ENCODE measurements around the gene AJAP1. TPM values are rescaled to one million over a fixed set of nuclear protein-coding genes. Genes with fewer than 3 reads are reported as not detected.

The AJAP1 gene
- total RNA-seq, 1 experiment from 2014 or later = 0.68 TPM

DNA sequence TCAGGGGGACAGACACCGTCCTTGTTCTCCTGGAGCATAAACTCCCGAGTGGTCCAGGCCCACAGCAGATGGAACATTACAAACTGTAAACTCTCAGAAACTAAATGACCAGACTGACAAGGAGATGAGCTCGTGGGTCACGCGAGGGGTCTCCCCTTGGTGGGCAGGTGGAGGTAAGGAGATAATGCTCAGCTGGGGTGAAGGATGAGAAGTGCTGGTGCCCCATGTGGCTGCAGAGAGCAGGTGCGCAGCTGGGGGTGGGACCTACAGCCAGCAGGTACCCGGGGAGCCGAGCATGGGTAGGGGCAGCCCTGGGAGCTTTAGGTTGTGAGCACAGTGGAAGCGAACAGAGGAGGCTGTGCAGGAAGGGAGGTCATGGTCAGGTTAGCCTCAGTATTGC, 40.1 kb downstream of the AJAP1 start:
- in situ Hi-C loops (cut with HindIII; ENCODE audit: low sequenced_read_pairs) = no loop called here
- DNase-seq (ENCODE audit: low spot score) = no peak

DNA sequence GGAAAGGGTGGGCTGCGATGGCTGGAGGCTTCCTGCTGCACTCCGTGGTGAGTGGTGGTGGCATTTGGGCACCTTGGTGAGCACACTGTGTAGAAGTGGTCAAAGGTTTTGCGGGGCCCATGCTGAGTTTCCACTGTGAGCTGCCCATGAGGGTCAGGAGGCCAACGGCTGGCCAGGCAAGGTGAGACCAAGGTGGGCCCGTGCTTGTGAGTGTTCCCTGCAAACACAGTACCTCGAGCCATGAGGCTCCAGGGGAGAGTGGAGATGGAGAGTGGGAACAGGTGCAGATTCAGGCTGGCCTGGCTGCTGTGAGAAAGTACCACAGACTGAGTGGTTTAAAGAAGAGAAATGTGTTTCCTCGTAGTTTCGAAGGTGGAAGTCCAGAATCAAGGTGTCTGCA, 40.8 kb downstream of the AJAP1 start:
- no peak for DNase-seq (ENCODE audit: low spot score)
- in situ Hi-C loops (cut with HindIII; ENCODE audit: low sequenced_read_pairs) = no loop called here

DNA sequence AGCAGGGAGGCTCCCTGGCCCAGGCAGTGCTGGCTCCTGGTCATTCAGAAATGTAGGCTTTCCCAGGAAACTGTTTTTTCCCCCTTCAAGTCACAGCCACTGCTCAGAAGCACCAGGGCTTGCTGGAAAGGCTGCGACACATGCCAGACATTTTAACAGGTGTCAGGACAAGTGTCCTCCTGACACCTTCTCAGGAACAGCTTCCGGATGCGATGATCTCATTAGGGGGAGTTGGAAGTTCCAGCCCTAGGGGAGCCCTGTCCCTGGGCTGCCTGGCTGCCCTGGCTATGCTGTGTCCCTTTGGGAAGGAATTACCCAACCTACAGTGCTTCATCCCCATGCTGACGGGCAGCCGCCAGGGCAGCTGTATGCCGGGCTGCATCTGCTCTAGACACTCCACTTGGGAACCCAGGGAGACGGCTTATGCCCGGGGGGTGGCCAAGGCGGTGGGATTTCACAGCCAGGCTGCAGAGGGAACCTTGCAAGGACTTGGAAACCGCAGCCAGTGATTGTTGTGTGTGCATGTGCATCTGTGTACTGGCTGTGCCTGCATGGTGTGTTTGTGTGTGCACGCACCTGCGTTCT, 41.8 kb downstream of the AJAP1 start:
- DNase-seq (ENCODE audit: low spot score) = no peak

DNA sequence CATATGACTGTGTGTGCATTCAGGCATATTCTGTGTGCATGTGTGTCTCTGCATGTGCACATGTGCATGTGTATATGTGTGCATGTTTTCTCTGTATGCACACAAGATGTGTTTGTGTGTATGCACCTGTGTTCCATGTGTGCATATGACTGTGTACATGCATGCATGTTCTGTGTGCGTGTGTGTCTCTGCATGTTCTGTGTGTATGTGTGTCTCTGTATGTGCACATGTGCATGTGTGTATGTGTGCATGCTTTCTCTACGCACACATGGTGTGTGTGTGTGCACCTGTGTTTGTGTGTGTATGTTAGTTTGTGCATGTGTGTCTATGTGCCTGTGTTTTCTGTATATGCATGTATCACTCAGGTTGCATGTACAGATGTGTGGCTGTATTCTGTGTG, 42.3 kb downstream of the AJAP1 start:
- no peak for DNase-seq (ENCODE audit: low spot score)
- in situ Hi-C loops (cut with HindIII; ENCODE audit: low sequenced_read_pairs) = no loop called here

More for the DNA sequence above, 41.8 kb downstream of the AJAP1 start:
- in situ Hi-C loops (cut with HindIII; ENCODE audit: low sequenced_read_pairs) = no loop called here

DNA sequence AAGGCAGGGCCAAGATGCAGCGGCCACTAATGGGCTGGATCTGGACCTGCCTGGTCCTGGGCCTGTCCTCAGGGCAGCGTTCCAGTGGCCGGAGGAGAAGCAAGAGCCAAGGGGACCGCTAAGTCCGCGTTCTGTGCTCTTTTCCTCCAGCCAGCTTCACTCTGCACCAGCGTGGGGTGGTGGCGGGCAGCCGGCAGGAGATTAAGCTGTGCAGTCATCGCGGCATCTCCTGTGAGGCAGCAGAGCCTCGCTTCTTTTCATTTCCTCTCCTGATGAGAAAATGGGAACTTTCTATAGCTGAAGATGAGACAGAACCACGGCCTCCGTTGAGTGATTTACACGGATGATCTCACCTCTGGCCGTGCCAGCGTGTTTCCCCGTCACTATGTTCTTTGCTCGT, 43.4 kb downstream of the AJAP1 start:
- DNase-seq (ENCODE audit: low spot score) = no peak
- in situ Hi-C loops (cut with HindIII; ENCODE audit: low sequenced_read_pairs) = no loop called here

DNA sequence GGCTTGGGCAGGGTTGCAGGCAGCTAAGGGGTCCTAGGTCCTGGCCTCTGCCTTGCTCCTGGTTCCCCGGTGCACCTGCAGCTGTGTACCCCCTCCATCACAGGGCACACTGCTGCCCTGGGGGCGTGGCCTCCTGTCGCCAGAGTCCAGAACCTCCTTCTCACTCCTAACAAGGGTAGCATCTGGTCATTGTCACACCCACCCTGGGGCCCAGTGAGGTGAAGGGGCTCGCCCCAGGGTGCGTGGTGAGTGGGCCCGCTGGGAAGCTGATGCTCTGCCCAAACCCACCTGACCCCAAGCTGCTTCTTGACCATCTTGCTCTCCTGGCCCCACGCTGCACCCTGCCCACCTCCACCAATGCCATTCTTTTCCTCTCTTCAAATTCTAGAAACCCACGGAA, 44.5 kb downstream of the AJAP1 start:
- in situ Hi-C loops (cut with HindIII; ENCODE audit: low sequenced_read_pairs) = no loop called here
- no peak for DNase-seq (ENCODE audit: low spot score)

DNA sequence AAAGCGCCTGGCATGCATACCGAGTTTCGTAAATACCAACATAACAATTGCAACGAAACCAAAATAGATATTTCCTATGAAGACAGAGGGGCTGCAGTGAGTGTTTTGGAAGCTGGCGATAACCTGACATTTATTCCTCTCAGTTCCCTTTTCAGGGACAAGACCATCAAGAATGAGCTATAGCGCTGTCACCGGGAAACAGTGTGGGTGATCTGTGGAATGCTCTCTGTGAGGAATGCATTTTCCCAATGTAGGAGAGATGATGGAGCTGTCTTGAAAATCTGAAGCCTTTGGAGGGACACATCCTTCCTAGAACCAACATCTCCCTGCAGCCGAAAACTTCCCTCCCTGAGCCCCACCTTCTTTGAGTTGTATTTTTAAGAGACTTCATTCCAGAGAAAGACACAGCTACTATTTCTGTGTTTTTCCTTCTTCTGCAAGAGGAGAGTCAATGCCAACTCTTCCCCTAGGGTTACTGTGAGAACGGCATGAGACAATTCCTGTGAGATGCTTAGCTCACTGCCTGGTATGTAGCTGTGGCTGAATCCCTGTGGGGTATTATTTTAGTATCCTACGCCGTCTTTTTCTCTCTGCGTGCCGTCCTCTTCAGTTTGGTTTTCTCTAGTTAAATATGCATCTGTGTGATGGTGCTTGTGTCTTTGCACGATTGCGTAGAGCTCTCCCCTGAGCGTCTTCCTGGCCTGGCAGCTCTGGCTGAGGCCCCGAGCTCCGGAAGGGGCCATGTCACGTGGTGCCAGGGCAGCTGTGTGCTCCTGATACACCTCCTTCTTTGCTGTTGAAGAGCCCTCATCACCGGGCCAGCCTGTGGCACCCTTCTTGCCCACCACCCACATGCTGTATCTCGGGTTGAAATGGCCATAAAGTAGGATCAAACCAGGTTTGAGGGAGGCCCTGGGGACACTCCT, 45.2 kb downstream of the AJAP1 start:
- no peak for DNase-seq (ENCODE audit: low spot score)
- in situ Hi-C loops (cut with HindIII; ENCODE audit: low sequenced_read_pairs) = no loop called here

DNA sequence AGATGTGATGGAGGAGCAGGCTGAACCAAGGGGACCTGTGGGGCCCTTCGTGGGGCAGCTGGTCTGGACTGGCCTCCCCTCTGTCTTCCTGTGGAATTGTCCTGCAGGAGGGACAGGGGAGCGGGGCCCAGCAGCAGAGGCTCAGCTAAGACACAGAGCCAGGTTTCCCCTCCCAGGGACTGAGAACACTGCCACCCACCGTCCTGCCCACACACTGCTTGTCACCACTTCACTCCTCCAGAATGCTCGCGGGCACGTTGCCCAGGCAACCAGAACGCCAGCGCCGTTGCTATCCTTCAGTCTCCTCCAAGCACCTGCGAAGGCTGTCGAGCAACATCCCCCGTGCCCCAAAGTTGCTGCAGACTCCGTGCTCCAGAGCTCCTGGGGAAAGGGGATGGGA, 46.4 kb downstream of the AJAP1 start:
- no peak for DNase-seq (ENCODE audit: low spot score)
- in situ Hi-C loops (cut with HindIII; ENCODE audit: low sequenced_read_pairs) = no loop called here

DNA sequence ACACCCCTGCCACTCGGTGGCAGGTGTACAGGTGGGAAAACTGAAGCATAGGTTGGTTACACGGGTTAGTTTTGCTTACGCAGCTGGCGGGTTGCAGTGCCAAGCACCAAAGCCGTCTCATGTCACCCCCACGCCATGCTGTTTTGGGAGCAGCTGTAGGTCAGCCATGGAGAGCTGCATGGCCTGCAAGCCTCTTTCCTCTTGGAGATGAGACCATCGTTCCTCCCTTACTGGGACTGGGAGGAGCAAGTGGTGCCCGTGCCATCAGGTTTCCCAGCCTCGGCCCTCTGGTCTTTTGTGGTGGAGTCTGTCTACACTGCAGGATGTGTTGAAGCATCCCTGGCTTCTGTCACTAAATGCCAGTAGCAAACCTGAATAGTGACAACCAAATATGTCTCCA, 46.9 kb downstream of the AJAP1 start:
- in situ Hi-C loops (cut with HindIII; ENCODE audit: low sequenced_read_pairs) = no loop called here
- DNase-seq (ENCODE audit: low spot score) = no peak

DNA sequence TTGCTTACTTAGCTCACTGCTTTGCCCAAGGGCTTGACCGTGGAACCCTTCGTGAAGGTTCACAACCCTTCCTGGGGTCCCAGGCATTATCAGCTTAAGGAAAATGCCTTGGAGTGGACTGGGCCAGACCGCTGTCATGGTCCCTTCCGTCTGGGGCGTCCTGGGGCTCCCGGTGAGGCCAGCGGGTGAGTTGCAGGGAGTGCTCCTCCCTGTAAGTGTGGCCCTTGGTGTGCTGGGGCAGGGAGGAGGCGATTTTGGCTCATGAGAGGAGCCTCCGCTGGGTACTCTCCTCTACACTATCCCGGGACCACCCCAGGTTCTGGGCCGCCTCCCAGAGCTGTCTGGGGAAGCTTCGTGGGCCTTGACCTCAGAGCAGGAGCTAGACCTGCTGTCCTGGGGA, 48.1 kb downstream of the AJAP1 start:
- in situ Hi-C loops (cut with HindIII; ENCODE audit: low sequenced_read_pairs) = no loop called here

DNA sequence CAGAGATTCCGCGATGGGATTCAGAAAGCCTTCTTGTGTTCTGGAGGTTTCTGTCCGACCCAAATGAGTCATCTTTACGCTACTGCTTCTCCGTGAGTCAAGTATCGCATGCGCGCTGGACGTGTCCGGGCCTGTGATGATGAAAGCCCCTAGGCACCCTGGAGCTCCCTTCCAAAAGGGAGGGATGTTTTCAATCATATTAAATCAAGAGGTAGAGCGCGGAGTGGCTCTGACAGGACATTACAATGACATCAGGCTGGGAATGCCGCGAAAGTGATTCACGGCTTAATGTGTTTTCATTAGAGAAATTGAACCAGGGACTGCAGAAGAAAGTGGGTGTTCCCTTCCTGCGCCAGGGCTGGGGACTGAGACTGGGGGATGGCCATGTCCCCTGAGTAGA, 48.5 kb downstream of the AJAP1 start:
- DNase-seq (ENCODE audit: low spot score) = no peak
- in situ Hi-C loops (cut with HindIII; ENCODE audit: low sequenced_read_pairs) = no loop called here

More for the DNA sequence above, 48.1 kb downstream of the AJAP1 start:
- no peak for DNase-seq (ENCODE audit: low spot score)

DNA sequence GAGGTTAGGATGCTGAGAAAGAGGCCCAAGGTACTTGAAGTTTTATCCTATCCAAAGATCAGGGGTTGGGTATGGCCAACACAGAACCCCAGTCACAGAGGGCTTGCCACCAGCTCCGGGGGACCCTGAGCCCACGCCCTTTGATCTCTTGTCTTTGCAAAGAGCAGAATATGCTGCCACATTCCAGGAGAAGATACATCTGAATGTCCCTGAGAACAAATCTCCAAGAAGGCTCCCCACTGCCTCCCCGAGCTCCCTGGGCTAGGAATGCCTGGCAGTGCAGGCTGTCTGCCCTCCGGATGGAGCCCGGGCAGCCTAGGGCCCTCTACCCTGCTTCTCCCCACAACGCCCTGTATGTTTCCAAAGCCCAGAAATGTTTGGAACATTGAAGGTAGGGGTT, 49.2 kb downstream of the AJAP1 start:
- in situ Hi-C loops (cut with HindIII; ENCODE audit: low sequenced_read_pairs) = no loop called here
- no peak for DNase-seq (ENCODE audit: low spot score)

DNA sequence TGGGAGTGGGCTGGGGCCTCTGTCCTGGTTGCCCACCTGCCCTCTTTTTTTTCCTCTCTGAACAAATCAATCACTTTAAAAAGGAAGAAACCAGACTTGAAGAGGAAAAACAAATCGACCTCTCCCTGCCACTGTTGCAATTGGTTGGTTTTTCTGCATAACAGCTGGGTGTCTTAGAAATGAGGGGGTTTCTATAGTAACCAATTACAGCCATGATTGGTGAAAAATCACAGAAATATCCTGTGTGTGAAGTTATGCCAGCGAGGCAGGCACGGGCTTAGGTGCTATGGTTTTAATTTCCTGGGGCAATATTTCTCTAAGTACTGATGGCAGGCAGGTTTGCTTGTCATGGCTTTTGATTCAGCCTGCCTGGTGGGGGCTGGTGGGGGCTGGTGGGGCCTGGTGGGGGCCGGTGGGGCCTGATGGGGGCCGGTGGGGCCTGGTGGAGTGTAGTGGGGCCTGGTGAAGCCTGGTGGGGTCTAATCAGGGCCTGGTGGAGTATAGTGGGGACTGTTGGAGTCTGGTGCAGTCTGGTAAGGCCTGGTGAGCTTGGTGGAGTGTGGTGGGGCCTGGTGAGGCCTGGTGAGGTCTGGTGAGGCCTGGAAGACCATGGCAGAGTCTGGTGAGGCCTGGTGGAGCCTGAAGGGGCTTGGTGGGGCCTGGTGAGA, 54.6 kb downstream of the AJAP1 start:
- in situ Hi-C loops (cut with HindIII; ENCODE audit: low sequenced_read_pairs) = no loop called here
- no peak for DNase-seq (ENCODE audit: low spot score)

DNA sequence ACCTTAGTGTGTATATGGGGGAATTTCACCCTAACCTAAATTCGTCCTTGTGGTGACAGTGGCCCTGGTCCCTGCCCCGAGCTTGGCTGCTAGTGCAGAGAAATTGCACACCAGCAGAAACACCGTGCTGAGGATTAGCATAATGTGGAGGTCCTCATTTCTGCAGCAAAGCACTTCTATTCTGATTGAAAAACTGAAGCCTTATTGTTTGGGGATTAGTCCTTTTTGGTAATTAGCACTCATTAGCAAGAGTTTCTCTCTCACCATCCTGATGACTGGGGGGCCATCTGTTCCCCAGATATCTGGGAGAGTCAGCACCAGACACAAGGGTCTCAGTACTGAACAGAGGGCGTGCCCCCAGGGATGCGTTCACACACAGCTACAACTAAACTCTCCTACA, 55.2 kb downstream of the AJAP1 start:
- in situ Hi-C loops (cut with HindIII; ENCODE audit: low sequenced_read_pairs) = no loop called here
- no peak for DNase-seq (ENCODE audit: low spot score)

DNA sequence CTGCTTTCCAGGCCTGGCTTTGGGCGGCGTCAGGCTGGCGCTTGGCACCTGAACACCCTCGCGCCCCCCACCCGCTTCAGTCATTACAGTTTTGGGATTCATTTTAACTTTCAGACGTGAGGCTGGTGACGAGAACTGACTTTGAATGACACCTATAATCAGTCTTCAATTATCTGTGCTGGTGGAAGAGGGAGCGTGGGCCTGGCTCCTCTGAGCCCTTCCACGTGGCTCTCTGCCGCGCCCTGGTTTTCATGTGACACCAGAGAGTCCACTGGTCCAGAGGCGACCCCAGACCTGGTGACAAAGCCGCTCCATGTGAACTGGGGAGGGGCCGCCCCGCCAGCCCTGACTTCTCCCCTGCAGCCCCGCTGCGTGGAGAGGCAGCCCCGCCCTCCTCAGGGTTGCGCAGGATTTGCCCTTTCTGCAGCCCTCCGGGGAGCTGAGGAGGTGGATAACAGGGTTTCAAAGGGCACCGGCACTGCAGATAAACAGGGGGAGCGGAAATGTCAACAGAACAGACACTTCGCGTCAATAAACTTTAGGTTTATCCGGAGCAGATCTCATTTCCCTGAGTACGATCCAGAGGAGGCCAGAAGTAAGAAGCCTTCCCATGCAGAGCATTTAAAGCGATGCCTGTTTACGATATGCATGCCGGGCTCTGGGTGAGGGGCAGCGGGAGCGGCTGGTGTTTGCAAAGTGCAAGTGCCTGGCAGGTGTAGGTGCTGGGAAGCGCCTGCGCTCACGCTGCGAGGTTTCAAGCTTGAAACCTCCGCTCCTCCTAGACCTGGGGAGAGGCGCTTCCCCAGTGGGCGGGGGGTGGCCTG, 56.4 kb downstream of the AJAP1 start:
- in situ Hi-C loops (cut with HindIII; ENCODE audit: low sequenced_read_pairs) = no loop called here
- no peak for DNase-seq (ENCODE audit: low spot score)

DNA sequence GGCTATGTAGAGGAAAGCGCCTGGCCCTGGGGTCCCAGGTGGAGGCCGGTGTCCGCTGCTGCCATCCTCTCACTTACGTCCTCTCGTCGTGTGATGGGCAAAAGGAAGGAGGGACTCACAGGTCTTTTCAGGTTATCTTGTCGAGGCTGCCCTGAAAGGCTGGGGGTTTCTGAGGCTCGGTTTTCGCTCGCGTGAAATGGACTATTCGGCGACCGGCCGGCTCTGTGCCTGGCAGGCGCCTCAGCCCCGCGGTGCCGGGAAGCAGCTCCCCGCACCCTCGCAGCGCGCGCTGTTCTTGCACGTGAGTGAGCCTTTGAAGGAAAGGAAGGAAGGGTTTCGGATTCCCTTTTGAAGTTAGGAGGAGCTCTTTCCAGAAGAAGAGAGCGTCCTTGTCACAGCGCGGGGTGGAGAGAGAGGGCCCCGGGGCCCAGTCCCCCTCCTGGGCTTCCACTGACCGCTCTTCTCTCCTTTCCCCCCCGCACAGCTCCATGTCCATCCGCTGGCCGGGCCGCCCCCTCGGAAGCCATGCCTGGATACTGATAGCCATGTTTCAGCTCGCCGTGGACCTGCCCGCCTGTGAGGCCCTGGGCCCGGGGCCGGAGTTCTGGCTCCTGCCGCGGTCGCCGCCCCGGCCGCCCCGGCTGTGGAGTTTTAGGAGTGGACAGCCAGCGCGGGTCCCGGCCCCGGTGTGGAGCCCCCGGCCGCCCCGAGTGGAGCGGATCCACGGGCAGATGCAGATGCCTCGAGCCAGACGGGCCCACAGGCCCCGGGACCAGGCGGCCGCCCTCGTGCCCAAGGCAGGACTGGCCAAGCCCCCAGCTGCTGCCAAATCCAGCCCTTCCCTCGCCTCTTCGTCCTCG, 57.2 kb downstream of the AJAP1 start:
- DNase-seq (ENCODE audit: low spot score) = no peak
- in situ Hi-C loops (cut with HindIII; ENCODE audit: low sequenced_read_pairs) = no loop called here

DNA sequence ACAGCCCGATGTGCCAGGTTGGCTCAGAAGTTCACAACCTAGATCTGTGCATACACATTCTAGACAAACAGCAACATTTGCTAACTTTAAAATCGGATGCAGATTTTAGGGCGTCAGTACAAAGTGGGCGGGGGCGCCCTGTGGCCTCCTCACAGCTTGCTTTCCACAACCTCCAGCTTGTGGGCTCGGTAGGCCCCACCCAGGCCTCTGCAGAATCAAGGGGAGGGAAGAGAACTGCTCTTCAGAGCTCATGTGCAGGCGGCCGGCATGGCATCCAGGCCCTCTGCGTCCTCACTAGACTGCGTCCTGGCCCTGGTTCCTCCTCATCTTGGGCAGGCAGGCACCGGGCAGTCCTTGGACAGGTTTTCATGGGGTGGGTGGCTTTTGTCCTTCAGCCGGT, 59.3 kb downstream of the AJAP1 start:
- DNase-seq (ENCODE audit: low spot score) = no peak
- in situ Hi-C loops (cut with HindIII; ENCODE audit: low sequenced_read_pairs) = no loop called here

DNA sequence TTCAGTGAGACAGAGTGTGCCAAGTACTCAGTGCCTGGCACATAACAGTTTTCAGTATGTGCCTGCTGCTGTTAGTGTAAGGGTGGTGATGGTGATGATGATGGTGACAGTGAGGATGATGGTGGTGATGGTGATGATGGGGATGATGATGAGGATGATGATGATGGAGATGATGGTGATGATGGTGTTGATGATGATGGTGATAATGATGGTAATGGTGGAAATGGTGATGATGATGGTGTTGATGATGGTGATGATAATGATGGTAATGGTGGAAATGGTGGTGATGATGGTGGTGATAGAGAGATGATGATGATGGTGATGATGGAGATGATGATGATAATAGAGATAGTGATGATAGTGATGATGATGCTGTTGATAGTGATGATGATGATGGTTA, 62.0 kb downstream of the AJAP1 start:
- in situ Hi-C loops (cut with HindIII; ENCODE audit: low sequenced_read_pairs) = no loop called here
- DNase-seq (ENCODE audit: low spot score) = no peak

DNA sequence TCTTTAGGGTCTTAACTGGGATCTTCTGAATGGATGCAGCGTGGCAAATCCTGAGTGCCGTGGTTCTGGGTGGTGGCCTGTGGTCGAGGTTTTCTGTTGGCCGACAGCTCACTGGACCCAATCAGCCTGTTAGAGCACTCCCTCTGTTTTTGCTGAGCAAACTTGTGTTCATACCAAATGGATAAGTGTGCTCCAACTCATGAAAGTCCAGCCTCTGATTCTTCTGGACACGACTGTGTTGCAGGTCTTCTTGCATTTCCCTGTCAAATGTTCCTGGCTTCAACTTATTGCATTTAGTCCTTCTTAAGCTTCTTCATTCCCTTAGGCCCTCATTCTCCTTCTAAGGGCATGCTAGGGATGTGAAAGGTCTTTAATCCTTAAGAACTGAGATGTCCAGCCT, 63.7 kb downstream of the AJAP1 start:
- no peak for DNase-seq (ENCODE audit: low spot score)
- in situ Hi-C loops (cut with HindIII; ENCODE audit: low sequenced_read_pairs) = no loop called here
